GM18498 (cell line): Measurements from ENCODE around the gene PDE1C.
"Not testable (repeated sequence)": the region's sequence is repeated elsewhere in the genome, so short reads cannot be mapped to it uniquely, and the experiment has no call there.

Source experiments
- ATAC-seq: cut with Tn5 transposase; IDR thresholded peaks from one replicate; pipeline ENCODE4 v1.9.1; 2021; ENCODE audit warnings: mild to moderate bottlenecking, moderate library complexity; ENCODE audit not compliant: unreplicated experiment

PDE1C gene

DNA sequence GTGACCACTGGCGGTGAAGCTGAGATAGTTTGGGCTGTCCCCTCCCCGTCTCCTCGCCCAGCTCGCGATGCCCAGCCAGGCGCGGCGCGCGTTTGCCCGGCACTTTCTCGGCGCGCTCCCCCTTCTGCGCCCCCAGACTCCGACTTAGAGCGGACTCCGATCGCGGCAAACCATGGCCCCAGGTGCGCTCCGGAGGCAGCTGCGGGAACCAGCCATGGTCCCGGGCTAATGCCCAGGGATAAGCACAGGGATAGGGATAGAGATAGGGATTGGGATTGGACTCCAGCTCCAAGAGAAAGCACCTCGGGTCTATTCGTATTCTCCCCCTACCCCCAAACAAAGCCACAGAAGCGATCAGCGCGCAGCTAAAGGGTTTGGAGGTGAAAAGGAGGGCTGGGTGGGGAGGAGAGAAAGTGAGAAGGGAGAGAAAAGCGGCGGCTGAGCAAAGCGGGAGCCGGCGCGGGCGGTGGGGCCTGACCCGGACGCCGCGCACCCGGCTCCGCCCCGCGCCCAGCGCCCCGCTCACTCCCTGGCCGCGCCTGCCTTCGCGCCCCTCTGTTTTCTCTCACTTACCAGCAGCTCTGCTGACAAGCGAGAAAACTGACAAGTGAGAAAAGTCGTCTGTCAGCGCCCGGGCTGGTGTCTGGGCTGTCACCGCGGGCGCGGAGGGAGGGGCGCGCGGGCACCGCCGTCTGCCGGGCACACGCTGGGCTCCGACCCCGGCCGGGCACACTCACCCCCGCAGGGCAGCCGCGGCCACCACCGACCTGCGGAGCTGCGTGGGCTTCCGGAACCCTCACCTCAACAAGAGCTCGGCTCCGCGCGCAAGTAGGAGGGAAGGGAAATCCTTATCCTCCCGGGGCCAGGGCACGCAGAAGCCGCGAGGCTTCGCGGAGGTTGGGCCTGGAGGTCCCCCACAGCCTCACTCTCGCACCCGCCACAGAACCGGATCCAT, at the start of gene PDE1C:
TSS of gene PDE1C (minus strand) at position 2 of the 955 bp plus-strand sequence.
- peak; percentile 40 for ATAC-seq

DNA sequence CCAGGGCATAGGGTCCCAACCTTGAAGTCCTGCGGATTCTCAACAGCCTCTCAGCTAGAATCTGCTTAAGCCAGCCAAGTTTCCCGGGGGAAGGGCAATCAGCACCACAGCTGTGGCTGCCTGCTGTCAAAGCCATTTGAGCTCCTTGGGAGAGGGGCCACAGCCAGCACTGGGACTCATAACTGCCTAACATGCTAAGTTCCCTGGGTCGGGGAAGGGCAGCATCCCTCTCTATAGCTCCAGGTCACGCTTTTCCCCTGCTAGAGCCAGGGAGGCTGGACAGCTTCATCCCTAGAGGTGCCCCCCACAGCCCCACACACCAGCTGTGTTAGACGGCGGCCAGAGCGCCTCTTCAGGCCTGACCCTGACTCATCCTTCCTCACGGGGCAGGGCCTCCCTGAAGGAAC, 49.6 kb upstream of the PDE1C start:
- no peak for ATAC-seq

DNA sequence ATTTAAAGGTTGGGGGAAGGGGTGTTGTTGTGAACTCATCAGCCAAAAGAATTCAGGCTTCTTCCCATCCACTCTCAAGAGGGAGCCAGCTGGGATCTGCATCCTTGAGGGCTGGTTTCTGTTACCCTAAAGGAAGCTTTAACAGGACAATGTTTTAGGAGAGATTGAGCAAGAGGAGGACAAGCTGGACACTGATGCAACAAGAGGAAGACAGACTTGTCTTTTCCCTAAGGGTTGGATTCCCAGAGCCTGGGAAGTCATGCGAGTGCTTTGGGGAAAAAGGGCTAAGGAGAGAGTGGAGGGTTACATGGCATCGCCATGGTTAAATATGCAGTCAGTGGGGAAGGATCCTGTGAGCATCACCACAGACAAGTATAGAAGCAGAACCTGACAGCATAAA, 47.6 kb upstream of the PDE1C start:
- ATAC-seq, result no peak

DNA sequence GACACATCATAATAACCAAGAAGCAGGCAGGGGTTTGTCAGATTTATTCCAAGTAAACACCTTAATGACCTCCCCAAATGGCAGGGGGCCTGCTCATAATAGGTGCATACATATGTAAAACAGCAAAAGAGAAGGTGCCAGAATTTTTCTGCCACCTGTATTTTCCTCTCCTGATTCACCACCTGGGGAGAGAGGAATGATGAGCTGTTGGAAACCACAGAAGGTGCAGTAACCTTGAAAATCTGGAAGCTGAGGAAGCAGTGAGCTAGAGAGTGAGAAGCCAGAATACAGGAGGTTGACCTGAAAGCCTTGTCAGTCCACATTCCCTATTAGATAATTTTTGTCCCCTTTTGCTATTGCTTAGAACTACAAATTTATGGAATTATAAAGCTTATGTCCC, 46.2 kb upstream of the PDE1C start:
- no peak for ATAC-seq

DNA sequence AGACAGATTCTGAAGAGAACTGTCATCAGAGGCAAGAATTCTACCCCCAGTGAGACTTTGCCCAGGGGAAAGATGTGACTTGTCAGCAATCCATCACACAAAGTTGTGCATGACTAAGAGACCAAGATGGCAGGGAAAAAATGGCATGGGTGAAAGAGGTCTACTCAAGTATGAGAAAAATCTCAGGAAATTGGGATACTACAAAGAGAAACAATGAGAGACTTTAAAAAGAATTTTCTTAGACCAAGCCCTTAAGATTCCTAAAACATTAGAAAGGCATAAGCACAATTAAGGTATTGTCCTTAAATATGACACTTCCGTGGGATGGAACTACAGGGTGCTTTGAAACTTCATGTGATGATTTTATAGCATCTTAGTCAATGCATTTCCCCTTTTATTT, 45.6 kb upstream of the PDE1C start:
- ATAC-seq, result no peak

DNA sequence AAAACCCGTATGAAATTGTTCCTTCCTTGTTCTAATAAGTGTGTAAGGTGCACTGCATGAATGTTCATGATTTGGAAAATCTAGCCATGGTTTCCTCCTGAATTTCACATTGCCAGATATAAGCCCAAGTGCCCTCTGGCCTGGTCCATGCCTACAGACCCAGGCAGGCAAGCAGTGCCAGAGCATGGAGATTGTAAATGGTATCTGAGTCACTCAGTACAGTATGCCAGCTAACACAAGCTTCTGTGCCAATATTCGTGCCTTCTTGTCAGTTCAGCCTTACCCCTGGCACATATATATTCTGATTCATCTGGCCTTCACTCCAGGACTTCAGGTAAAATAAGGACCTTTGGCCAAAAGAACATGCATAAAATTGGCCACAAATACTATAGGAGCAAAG, 38.4 kb upstream of the PDE1C start:
- no peak for ATAC-seq

DNA sequence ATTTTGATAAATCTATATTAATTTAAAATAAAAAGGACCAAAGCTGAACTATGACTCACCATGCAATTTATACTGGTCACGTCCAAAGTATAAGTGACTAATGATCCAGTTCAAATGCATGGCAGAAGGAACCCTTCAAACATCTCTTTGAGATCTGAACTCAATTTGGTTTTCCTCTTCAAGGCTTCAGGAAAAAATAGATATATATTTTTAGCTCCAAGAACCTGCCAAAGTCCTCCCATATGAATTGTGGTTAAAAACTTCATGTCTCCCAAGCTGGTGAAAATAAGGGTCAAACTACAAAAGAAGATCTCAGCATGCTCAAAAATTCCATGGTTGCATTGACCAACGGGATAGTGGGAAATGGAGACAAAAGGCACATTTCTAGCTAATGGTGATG, 34.6 kb upstream of the PDE1C start:
- ATAC-seq, result no peak

DNA sequence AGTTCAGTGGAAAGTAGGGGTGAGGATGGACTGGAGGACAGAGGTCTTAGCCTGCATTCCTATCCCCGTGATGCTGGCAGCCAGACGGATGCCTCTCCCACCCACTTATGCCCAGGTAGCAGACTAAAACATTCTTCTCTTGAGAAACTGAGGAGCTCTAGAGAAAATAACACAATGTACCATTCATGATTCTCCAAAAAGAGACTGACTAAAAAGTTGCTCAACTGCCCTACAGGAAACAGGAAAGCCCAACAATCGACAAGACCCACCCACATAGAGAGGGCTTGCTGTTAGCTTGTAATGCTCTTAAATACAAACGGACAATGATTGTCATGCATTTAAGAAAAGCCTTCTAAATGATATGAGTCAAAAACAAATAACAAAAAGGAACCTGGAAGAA, 33.2 kb upstream of the PDE1C start:
- ATAC-seq, result no peak

DNA sequence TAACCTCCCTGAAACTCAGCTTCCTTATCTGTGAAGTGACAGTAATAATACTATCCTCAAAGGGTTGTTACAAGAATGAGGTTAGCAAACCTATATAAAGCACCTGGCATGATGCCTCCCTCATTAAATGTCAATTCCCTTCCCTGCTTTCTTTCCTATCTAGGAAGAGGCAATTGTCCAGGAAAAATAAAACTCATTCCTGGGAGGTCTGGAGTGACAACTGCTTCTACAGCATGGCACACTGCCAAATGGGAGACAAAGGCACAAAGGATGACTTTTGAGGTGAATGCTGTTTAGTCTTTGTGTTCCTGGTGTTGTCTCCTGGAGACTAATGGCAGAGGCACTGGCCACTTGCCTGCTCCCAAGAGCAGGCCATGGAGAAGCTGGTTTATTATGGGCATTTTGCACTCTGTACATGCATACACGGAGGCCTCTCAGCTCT, 32.2 kb upstream of the PDE1C start:
- no peak for ATAC-seq

DNA sequence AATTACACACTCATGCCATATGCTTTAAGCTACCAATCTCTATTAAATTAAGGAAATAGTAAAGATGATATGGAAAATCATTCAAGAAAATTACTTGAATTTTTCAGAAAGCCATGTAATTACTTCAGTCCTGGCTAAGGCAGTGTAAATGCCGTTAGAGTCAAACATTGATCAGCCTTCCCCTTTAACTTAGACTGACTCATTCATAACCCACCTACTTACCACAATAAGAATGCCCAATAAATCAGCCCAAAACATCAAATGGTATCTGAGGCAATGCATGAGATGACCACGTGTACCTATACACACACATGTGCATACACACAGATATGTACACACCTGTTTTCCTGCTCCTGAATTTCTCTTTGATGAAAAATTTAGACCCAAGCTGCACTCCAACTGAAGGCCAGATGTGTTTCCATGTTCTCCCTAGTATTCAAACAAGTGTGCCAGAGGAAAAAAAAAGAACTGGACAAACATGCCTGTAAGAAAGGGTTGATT, 30.2 kb upstream of the PDE1C start:
- ATAC-seq, result no peak

DNA sequence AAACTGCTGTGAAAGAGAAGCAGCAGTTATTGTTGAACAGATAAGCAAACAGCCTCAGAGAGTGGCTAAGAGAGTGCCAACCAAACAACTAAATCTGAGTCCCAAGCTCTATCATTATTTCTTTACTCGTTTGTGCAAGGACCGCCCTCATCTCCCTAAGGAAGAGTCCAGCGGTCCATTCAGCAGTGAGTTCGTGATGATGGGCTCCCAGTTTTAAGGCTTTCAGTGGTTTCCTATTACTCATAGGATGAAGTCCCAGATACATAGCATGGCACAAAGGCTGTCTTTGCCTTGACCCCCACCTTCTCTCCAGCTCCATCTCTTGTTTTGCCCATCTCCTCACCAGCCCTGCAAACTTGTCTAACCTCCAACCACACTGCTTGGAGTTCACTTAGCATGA, 24.3 kb upstream of the PDE1C start:
- ATAC-seq, result no peak

DNA sequence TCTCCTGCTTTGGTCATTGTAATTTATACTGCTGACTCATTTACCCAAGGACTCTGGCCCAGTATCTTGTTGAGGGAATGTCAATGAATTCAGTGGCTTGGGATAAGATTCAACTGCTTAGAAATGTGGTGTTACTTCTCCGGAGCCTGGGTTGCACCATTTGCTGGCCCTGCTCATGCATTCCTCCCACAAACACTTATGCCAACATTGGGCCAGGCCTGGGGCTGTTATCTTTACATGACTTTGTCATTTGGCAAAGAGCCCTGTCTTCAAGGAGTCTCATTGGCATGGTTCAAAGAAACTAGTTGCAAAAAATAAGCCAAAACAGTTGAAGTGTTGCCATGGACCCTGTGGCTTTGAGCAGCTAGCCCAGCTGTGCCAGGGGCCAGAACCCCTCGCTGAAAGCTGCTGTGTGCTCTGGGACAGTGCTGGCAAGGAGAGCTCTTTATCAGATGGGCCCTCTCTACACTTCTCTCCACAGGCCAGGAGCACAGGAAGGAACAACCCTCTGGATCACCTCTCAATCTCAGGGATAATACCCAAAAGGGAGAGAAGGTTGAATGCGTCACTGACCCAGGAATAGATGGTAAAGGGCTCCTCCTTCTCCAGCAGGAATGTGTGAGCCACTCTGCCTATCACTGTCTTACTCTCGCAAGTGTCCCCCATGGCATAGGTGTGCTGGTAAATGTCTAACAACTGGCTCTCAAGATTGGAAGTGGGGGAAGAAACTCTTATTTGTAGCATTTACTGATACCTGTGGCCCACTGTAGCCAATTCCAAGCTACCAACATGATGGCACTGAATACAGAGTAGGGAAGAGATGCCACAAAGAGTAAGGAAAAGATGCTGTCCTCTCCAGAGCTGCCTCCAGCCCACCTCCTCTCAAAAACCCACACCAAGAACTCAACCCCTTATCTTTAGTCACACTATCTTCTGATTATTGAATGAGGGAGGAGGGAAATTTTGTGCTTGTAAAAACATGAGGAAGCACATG, 23.5 kb upstream of the PDE1C start:
- ATAC-seq, result no peak

DNA sequence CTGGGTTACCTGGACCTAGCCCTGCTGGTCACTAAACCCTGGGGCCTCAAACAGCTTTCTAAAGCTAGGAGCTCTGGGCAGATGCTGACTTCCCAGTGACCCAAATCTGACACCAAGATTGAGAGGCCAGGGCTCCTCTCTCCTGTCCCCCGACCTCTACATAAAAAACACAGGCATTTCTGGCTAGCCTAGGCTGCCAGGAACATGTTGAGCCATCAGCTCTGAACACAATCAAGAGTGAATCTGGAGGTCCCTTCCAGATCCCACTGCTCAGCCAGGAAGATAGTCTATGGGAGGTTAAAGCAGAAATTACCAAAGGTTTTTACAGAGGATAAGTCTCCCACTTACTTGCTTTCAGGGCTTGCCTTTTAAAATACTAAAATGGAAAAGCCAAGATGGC, 22.1 kb upstream of the PDE1C start:
- no peak for ATAC-seq

DNA sequence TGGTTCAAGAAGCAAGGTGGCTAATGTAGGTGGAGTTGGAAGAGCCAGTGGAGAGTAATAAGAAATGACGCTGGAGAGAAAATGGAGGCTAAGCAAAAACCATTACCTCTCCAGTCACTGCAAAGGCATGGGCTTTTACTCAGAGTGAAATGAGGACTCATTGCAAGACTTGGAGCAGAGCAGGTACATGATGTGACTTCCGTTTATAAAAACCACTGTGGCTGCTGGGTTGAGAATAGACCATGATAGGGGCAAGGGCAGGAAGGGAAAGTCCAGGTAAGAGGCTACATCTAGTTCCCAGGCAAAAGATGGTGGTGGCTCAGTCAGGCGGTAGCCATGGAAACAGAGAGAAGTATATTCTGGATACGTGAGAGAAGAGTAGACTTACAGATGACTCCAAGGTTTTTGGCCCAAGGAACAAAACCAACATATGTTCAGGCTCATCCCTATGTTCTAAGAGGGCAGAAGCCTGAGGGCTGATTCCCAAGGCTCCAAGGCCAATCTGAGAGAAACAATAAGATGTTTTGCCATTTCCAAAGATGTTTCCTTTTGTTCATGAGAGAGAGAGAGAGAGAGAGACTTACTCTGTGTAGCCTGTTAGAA, 21.5 kb upstream of the PDE1C start:
- ATAC-seq, result no peak

DNA sequence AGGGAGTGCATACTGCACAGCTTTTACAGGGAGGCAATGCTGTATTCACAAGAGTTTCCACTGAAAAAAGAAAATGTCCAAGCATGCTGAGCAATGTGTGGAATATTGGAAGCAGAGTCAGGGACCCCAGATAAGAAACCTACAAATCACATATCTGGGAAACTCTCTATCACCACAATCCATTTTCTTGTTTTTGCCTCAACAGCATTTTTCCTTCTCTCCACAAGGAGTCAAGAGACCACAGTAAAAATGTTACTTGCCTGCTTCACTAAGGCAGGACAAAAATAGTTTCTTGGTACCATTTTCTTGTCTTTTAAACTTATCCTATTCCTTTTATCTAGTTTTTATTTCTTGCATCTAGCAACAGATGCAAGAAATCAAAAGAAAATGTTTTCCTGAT, 19.5 kb upstream of the PDE1C start:
- ATAC-seq, result no peak

DNA sequence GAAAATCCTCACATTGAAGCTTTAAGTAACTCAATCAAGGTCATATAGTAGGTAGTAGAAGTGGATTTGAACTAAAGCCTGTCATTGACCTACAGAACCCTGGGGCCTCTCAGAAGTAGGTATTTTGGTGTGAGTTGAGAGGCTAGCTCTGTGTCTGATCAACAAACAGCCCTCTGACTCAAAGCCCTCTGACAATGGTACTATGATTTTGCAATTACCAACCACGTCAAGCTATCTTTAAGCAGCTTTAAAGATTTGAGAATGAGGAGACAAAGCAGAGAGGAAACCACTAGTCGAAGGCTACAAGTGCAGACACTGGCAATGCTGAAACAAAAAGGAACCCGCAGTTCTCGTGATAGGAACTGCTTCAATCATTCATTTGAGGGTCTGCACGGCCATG, 19.0 kb upstream of the PDE1C start:
- no peak for ATAC-seq

DNA sequence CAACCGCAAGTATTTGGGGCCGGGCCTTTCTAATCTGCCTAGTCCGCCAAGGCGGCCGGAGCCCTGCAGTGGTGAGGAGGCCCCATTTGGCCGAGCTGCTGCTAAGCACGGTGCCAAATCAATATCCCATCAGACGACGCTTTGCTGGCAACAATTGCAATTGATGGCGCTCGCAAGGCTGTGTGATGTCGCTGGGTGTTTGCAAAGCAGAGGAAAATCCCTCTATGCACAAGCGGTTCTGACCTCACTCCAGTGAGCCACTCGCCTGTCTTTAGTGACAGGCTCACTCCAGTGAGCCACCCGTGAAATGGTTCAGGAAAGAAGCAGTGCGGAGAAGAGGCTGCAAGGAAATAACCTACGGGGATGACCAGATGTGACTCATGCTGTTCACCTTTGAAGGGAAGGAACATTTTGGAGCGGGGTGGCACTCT, 18.3 kb upstream of the PDE1C start:
- no peak for ATAC-seq

DNA sequence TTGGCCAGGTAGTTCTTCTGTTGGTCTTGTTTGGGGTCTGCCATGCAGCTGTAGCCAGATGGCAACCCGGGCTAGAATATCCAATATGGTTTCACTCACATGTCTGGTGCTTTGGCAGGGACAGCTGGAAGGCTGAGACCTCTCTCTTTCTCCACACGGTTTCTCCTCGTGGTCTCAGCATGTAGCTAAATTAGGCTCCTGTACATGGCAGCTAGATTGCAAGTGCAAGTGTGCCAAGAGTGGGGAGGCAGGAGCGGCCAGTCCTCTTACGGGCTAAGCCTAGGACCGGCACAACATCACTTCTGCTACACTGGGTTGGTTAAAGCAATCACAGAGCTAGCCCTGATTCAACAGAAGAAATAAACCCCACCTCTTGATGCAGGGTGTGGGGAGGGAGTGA, 9.3 kb upstream of the PDE1C start:
- no peak for ATAC-seq

DNA sequence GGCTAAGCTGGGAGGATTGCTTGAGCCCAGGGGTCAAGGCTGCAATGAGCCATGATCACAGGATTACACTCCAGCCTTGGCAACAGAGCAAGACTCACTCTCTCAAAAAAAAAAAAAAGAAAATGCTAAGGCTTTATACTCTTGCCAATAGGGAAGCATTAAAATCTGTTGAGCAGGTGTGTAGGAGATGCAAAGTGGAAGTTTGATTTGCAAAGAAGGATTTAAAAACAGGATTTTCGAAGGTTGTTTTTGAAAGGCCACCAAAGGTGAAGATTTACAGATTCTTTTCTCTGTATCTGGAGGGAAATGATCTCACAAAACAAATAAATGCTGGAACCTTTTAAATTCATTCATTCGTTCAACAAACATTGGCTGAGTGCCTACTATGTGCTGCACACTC, 8.6 kb upstream of the PDE1C start:
- ATAC-seq, result no peak

DNA sequence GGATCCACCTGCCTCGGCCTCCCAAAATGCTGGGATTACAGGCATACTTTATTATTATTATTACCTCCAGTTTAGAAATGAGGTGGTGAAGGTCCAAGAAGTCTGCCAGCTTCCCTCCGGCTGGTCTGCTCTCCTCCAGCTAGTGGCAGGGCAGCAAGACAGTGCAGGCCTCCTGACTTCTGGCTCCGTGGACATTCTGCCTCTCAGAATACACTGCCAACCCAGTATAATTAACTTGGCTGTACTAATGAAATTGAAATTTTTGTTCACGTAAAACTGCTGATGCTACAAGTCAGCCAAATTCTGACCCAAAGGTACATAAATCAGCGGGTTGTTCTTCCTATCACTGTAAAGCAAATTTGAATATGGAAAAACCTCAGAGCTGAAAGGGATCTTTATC, 7.6 kb upstream of the PDE1C start:
- ATAC-seq, result no peak

DNA sequence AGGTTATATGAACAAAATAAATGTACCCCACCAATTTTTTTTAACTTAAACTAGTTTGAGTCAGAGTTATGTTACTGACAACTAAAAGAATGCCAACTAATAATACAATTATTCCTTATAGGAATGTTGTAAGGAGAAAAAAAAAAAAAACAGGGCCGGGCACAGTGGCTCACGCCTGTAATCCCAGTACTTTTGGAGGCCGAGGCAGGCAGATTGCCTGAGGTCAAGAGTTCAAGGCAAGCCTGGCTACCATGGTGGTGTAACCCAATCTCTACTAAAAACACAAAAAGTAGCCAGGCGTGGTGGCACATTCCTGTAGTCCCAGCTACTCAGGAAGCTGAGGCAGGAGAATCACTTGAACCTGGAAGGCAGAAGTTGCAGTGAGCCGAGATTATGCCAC, 6.6 kb upstream of the PDE1C start:
- not testable (repeated sequence) for ATAC-seq
